ENCODE data around the gene FARP2. TPM values are rescaled to one million over a fixed set of nuclear protein-coding genes. Genes with fewer than 3 reads are reported as not detected.

Gene FARP2
- total RNA-seq, 1 donor from 2014 or later: 57.1 TPM

DNA sequence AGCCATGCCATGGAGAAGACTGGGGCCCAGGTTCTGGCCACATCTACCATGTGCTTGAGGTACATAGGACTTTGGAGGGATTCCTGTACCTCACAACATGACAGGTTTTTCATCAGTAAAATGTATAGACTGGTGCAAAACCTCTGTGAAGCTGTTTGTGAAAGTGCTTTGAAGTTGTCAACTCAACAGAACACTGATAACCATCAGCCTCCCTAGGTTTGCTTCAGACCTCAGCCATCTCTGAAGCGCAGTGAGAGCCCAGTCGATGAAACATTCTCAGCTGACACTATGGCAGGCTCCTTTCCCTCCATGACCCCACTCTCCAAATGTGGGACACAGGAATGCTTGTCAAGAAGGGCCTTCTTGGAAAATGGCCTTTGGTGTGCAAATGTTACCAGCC lies 113.7 kb downstream of the FARP2 start:
- H3K27ac Mint-ChIP-seq (ENCODE audit: unreplicated experiment): no peak overlapping the region
- no peaks in the 10 kb centered on the region for H3K4me1 Mint-ChIP-seq (ENCODE audit: low read depth)
- peaks cover 10% of the 10 kb centered on the region for H3K36me3 Mint-ChIP-seq (ENCODE audit: low read depth)
- no peaks in the 10 kb centered on the region for H3K9me3 Mint-ChIP-seq (ENCODE audit: low read depth)
- DNase-seq (ENCODE audit: low spot score): no peak
- H3K27me3 Mint-ChIP-seq (ENCODE audit: low read depth): no peaks in the 10 kb centered on the region
- TF ChIP-seq CTCF (IDR thresholded peaks at IDR 0.05): no peak
- no peak overlapping the region for H3K4me3 Mint-ChIP-seq (ENCODE audit: unreplicated experiment)

GRCh38 chr2:241473399-241473798 lies 117.3 kb downstream of the FARP2 start:
- H3K4me1 Mint-ChIP-seq (ENCODE audit: low read depth): no peaks in the 10 kb centered on the region
- no peak for TF ChIP-seq CTCF (IDR thresholded peaks at IDR 0.05)
- no peak overlapping the region for H3K4me3 Mint-ChIP-seq (ENCODE audit: unreplicated experiment)
- no peaks in the 10 kb centered on the region for H3K9me3 Mint-ChIP-seq (ENCODE audit: low read depth)
- peaks cover 14% of the 10 kb centered on the region for H3K36me3 Mint-ChIP-seq (ENCODE audit: low read depth)
- H3K27me3 Mint-ChIP-seq (ENCODE audit: low read depth): no peaks in the 10 kb centered on the region
- no peak for DNase-seq (ENCODE audit: low spot score)
- H3K27ac Mint-ChIP-seq (ENCODE audit: unreplicated experiment): no peak overlapping the region

DNA sequence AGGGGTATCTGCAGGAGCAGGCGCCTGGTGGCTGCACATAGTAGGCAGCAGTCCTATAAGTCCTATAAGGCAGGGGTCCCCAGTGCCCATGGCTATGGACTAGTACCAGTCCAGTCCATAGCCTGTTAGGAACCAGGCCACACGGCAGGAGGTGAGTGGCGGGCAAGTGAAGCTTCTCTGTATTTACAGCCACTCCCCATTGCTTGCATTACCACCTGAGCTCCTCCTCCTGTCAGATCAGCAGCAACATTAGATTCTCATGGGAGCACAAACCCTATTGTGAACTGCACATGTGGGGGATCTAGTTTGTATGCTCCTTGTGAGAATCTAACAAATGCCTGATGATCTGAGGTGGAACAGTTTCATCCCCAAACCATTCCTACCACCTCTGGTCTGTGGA lies 119.2 kb downstream of the FARP2 start:
- Mint-ChIP-seq H3K9me3 (ENCODE audit: low read depth) (no peaks in the 10 kb centered on the region), H3K36me3 (ENCODE audit: low read depth) (peaks cover 16% of the 10 kb centered on the region), H3K4me3 (ENCODE audit: unreplicated experiment) (no peak overlapping the region), H3K27me3 (ENCODE audit: low read depth) (no peaks in the 10 kb centered on the region), H3K4me1 (ENCODE audit: low read depth) (no peaks in the 10 kb centered on the region), H3K27ac (ENCODE audit: unreplicated experiment) (no peak overlapping the region)
- no peak for TF ChIP-seq CTCF (IDR thresholded peaks at IDR 0.05)
- DNase-seq (ENCODE audit: low spot score): no peak

GRCh38 chr2:241478166-241478565 lies 122.1 kb downstream of the FARP2 start:
- Mint-ChIP-seq H3K4me1 (ENCODE audit: low read depth) (no peaks in the 10 kb centered on the region), H3K36me3 (ENCODE audit: low read depth) (peaks cover 9% of the 10 kb centered on the region), H3K27me3 (ENCODE audit: low read depth) (no peaks in the 10 kb centered on the region), H3K27ac (ENCODE audit: unreplicated experiment) (no peak overlapping the region), H3K4me3 (ENCODE audit: unreplicated experiment) (no peak overlapping the region), H3K9me3 (ENCODE audit: low read depth) (no peaks in the 10 kb centered on the region)
- DNase-seq (ENCODE audit: low spot score): no peak
- no peak for TF ChIP-seq CTCF (IDR thresholded peaks at IDR 0.05)

- no peak for DNase-seq (ENCODE audit: low spot score)
- Mint-ChIP-seq H3K27me3 (ENCODE audit: low read depth) (no peaks in the 10 kb centered on the region), H3K27ac (ENCODE audit: unreplicated experiment) (no peak overlapping the region), H3K4me3 (ENCODE audit: unreplicated experiment) (no peak overlapping the region), H3K36me3 (ENCODE audit: low read depth) (peaks cover 13% of the 10 kb centered on the region), H3K4me1 (ENCODE audit: low read depth) (no peaks in the 10 kb centered on the region), H3K9me3 (ENCODE audit: low read depth) (no peaks in the 10 kb centered on the region)
- TF ChIP-seq CTCF (IDR thresholded peaks at IDR 0.05): no peak
Measured at GRCh38 chr2:241479026-241479898, 123.2 kb downstream of the FARP2 start.

Measured in chondrocyte (in vitro differentiated cells).